NCI-H1694 (cell line): Measurements from ENCODE around the gene DYNLT3.

Source experiments
- DNase-seq: peaks from one replicate; lab custom pipeline; 2025; lab: John Stamatoyannopoulos, UW

DYNLT3 gene, protein sequence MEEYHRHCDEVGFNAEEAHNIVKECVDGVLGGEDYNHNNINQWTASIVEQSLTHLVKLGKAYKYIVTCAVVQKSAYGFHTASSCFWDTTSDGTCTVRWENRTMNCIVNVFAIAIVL

DNA sequence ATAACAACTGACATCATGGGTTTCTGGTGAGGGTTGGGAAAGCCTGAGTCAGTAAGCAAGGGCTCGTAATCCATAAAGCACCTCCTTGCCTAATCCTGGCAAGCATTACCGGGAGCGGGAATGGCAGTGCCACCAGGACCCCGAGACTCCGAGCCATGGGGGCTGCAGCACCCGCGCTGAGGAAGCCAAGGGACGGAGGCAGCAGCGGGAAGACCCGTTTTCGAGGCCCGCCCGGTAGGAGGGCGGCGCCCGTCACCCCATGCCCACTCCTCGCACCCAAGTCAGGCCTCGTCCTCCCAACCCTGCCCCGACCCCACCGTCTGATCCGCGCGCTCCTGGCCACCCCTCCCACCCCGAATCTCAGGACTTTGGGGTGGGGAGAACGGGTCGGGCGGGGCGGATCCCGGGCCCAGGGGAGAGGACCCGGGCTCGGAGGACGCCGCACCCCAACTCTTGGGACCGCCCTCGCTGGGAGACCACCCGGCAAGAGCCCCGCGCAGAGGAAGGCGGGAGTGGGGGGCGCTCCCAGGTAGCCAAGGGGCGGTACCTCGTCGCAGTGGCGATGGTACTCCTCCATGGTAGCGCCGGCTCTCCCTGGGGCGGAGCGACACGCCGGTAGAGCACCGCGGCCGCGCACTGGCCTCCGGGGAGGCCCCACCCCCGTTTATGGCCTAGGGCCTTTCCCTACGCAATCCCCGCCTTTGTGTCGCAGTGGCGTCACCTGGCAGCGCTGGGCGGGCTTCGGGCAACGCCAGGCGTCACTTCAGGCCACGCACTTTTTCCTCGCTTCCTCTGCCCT lies at the start of gene DYNLT3:
TSS of gene DYNLT3 (minus strand) at position 638 of the 799 bp plus-strand sequence. CDS start at position 577, 61 bp downstream.
- peak; percentile 79 for DNase-seq

DNA sequence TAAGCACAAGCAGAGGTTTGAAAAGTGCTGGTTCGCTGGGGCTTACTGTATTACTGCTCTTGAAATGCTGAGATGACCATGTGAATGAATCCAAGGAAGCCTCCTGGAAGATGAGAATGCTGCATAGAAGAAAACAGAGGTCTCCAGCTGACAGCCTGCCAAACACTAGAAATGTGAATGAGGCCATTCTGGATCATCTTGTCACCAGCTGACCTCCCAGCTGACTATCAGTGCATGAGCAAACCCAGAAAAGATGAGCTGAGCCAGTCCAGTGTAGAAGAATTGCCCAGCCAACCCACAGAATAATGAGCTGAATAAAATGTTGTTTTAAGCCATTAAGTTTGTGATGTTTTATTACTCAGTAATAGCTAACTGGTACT lies 49.1 kb upstream of the DYNLT3 start:
- no peak for DNase-seq

DNA sequence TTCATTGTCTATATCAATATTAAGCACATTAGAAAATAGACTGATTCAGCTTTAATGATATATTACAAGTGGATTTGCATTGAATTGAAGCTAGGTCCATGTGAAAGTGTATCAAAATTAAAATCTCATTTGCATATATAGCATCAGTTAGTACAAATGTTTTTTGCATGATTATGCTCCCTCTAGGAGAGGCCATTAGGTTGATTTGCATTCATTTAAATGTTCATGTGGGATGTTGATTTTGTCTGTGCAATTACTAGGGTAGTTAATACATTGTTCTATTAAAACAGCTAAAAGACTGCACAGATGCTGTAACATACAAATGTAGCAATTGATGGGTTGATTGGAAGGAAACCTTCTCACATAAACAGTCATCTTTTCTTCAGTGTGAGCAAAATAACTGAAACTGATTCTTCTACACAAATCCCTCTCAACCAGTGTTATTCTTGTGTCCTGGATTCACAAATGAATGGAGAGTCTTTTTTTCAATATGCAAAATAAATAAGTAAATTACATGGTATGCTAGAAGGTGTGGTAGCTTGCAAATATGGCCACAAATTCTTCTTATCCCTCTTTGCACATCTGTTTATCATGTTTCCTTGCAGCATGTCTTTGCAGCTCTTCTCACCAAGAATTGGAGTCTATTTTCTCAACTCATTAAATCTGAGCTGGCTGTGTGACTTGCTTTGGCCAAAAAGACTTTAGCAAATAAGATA lies 48.6 kb upstream of the DYNLT3 start:
- no peak for DNase-seq

DNA sequence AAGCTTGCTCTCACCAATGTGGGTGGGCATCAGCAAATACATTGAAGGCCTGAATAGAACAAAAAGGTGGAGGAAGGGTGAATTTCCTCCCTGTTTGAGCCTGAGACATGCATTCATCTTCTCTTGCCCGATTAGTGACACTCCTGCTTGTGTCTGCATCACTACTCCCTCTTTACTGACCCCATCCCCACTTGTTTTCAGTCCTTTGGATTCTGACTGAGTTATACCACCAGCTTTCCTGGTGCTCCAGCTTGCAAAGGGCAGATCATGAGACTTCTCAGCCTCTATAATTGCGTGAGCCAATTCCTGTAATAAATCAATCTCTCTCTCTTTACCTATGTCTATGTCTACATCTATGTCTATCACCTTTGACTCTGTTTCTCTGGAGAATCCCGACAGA lies 47.4 kb upstream of the DYNLT3 start:
- no peak for DNase-seq

DNA sequence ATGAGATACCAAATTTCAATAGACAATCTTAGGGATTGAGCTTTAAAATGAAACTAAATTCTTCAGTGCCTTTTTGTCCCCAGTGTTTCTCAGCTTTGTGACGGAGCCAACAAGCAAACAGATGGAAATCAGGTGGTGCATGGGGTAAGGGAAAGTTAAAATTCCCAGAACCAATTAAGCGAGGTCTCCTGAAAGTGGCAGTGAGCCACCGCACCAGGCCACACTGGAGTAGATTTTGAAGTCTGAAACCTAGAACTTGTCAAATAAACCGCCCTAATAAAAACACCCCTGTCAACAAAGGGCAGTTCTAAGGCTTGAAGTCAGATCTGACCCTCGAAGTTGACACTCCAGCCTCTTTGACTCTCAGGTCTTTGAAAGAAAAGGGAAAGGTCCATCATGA lies 40.6 kb upstream of the DYNLT3 start:
- no peak for DNase-seq

DNA sequence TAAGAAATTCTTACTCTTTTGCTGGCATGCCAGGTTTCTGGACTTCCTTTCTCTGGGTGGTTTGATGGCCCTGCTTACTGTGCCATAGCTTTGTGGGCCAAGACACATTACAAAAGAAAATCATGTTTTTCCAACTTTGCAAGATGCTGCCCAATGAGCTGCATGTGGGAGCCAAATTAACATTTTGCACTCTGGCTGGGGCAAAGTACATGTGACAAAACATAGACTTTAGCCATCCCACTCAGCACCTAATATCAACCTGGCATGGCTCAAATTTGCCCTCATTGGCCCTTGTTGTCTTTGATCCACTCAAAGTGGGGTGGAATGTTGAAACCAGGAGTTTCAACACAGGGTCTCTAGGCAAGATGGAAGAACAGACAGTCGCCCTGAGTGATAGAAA lies 40.0 kb upstream of the DYNLT3 start:
- no peak for DNase-seq

DNA sequence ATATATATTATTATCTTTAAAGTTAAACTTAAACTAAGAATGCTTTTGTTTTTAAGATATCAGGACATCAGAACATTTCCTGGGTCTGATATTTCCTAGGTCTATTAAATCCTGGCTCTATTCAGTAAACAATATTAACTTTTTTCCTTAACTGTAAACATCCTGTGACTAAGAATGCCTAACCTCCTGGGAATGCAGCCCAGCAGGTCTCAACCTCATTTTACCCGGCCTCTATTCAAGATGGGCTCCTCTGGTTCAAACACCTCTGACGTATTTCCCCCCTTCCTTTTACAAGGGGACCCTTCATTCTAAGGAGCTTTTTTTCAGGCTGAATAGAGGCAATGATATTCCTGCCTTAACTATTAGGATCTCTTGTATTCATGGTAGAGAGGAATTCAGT lies 35.8 kb upstream of the DYNLT3 start:
- DNase-seq = no peak

DNA sequence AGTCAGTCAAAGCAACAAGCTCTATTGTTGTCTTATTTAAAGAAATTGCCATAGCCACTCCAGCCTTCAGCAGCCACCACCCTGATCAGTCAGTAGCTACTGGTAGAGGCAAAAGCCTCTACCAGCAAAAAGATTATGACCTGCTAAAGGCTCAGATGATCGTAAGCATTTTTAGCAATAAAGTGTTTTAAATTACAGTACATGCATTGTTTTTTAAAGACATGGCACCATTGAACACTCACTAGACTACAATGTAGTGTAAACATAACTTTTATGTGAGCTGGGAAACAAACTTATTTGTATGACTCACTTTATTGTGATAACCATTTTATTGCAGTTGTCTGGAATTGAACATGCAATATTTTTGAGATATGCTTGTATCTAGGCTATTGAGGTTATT lies 32.3 kb upstream of the DYNLT3 start:
- DNase-seq = no peak

DNA sequence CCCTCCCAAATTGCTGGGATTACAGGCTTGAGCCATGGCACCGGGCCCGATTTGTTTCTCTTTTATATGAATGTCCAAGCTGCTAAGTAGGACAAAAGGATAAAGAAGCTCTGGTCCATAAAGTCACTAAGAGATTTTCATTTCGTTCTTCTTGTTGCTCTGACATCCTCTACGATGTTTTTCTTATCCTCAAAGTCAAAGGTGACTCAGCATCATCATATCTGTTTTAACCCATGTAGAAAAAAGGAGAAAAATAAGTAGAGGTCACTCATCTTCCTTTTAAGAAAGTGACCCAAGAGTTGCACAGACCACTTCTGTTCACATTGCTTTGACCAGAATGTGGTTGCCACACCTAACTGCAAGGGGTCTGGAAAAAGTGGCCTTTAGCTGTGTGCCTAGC lies 29.3 kb upstream of the DYNLT3 start:
- no peak for DNase-seq

DNA sequence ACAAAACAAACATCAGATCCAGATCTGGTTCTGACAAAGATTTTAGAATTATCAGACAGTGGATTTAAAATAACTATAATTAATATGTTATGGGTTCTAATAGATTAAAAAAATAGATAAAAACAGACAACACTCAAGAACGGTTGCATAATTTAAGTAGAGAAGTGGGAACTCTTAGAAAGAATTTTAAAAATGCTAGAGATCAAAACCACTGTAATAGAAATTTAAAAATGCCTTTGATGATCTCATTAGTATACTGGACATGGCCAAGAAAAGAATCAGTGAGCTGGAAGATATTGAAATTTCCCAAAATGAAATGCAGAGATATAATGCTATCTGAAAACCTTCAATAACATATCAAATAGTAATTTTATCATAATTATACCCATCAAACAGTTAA lies 28.3 kb upstream of the DYNLT3 start:
- no peak for DNase-seq

DNA sequence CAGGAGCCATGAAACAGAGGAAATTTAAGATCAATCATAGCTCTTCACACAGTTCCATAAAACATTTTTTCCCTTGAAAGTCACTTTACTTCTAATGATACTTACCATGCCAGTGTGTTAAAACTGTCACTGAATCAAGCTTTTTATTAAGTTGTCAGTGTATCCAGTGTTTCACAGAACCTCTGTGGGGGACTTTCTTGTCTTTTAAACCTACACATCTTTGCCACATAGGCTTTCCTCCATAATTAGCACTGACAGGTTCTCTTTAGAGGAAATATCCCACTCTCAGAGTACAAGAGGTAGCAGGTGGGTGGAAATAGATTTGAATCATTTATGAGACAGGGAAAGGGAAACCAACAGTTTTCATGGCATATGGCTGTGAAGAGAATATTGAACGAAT lies 25.8 kb upstream of the DYNLT3 start:
- no peak for DNase-seq

DNA sequence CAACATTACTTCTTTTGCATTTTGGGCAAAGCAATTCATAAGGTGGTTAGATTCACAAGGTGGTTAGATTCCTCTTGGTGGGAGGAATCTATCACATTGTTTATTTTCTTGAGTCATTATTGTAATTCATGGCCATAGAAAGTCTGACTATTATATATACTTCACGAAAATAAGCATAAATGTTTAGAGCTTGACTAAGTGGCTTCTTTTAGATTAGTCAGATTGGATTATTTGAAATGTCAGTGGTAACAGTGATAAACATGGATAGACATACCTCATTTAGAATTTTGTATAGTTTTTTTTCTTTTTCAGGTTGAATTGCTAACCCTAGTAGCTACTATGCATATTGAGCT lies 24.9 kb upstream of the DYNLT3 start:
- no peak for DNase-seq

DNA sequence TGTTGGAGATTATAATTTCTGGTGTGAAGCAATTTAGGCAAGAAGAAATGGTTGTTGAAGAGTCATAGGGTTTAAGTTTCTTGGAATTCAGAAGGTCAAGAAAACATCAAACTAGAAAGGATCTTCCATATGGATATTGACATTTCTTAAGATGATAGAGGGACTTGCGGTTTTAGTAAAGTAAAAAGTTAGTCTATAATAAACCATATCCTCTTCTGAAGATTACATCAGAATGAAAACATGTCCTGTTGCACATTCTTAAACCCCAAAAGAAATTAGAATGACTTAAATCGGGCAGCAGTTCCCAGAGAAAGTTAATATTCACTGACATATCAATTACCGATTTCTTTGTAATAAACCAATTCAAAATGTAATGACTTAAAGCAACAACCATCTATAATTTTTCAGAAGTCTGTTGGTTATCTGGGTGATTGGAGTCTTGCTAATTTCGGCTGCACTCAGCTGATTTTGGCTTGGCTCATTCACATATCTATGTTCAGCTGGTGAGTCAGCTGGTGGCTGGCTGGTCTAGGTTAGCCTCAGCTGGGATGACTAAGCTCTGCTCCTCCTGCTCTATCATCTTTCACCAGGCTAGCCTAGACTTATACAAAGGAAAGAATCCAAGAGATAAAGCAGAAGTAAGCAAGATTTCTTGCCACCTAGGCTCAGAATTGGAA lies 24.4 kb upstream of the DYNLT3 start:
- DNase-seq = no peak

DNA sequence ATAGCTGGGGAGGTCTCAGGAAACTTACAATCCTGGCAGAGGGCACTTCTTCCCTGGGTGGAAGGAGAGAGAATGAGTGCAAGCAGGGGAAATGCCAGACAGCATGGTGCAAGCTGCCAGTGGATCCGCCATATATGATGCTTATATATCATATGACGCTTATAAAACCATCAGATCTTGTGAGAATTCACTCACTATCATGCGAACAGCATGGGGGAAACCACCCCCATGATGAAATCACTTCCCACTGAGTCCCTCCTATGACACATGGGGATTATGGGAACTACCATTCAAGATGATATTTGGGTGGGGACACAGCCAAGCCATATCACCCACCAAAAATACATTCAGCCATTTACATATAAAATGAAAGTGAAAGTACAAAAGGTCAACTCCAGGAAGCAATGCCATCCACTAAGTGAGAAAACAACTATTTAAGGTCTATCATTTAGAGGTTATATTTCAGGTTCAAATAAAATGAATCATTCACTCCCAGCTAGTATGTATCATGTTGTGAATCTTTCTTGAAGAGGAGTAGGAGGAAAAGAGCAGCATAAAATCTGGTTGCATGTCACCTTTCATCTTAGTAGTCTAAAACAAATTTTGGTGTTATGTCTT lies 20.3 kb upstream of the DYNLT3 start:
- DNase-seq = no peak

DNA sequence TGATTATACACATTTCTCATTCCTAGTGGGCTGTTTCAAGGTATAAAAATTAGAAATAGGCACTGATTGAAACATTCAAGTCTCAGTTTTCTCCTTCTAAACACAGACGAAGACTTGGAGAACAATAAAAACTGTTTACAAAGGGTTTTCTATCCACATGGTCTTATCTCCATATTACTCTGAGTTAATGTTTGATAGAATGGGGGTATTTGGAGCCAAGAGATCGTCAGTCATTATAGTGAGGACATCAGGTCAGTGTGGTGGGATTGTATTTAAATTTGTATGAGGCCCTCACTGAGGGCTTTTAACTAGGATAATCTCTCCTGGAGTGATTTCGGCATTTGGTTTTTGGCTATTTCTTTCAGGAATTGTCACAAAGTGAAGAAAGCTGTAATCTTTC lies 16.4 kb upstream of the DYNLT3 start:
- no peak for DNase-seq

DNA sequence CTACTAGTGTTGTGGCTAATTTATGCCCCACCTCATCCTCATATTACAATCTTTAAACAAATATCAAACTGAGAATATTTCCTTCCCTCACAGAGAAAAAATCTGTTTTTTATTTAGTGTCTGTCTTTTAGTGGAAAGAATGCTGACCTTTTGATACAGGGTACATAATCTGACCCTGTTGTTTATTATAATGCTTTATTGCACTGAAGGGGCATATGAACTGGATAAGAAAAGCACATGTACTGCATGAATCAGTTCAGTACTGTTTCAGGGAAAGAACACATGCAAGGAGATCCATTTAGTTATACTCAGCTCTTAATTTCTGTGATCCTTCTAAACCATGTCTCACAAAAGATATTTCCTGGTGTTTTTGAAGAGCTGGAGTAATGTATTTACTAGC lies 15.5 kb upstream of the DYNLT3 start:
- DNase-seq = no peak

DNA sequence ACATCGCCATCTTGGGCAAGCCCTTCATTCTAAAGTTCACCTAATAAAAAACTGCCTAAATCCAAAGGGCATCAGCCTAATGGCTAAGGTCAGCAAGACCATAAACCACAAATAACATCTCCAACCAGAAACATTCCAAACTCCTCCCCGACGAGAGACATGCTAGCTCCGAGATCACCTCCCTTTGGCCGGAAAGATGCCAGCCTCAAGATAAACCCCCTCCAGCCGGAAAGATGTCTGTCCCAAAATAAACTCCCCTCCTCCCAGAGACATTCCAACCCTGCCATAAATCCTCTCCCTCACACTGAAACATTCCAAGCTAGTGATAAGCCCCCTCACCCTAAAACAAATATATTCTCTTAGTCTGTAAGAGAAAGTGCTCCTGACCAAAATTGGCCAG lies 13.3 kb upstream of the DYNLT3 start:
- no peak for DNase-seq

DNA sequence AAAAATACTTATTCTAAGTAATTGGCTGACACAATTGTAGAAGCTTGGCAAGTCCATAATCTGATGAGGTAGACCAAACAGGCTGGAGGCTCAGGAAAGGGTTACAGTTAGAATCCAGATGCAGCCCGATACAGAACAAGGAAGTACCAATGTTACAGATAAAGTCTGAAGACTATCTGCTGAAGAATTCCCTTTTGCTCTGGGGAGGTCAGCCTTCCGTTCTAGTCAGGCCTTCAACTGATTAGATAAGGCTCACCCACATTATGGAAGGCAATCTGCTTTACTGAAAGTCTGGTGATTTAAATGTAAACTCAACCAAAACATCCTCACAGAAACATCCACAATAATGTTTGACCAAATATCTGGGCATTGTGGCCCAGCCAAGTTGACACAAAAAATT lies 7.4 kb upstream of the DYNLT3 start:
- DNase-seq = no peak

DNA sequence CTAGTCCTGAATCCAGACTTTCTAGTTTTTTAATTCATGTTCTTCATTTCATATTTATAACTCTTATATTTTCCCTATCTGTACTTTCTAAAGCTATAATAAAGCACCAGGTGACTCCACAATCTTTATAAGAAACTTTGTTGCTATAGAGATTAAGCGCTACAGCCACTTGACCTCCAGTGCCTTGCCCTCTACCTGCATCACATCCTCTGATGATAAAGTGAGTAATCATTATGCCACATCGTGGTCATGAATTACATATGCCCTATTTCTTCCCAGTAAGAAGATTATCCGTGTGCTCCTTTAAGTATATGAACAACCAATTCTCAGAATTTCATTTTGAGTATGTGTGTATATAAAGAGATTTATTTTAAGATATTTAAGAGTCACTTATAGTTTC lies 6.8 kb upstream of the DYNLT3 start:
- no peak for DNase-seq

DNA sequence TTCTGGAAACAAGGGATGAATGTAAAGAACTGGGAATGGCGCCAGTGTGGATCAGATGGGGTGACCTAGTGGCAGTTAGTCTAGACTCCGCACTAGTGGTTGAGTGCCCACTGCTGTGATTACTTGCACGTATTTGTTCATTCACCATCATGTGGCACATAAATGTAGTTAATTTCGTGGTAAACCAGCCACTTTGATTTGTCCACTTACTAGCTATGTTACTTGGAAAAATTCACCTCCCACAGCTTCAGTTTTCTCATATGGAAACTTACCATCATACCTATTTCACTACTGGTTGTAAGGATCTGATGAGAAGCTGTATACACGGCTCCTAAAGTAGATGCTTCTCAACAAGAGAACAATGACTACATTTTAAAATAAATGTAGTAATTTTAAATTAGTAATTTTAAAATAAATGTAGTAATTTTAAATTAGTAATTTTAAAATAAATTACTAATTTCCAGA lies 394 bp upstream of the DYNLT3 start:
- DNase-seq = no peak

DNA sequence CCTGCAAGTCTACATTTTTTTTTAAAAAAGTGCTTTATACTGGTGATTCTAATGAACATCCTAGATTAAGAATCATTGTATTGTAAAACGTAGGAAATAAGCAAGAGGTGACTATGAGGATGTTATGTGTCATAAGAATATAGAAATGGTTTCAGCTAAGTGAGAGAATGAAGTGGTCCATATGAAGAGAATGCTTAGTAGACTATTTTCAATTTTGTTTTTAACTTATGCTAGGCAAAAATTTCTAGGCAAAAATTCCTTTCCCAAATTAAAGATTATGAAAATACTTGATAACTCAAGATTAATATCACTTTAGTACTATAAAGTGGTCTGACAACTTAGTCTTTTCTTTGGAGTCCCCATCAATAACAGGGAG lies 825 bp downstream of the DYNLT3 start:
- DNase-seq = no peak

DNA sequence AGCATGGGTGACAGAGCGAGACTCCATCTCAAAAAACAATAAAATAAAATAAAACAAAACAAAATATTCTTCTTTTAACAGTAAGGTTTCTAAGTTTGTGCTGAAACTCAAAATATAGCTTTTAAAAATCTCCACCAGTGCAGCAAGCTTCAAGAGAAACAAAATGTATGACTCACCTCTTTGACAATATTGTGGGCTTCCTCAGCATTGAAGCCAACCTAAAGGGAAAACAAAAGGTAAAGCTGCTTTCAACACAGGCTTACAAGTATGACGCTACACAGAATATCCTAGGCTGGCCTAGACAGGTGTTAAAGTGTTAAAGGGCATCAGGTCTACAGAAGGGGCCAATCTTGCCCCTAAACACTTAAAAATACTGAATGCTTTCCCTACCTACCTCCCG lies 1.2 kb downstream of the DYNLT3 start:
- DNase-seq = no peak

DNA sequence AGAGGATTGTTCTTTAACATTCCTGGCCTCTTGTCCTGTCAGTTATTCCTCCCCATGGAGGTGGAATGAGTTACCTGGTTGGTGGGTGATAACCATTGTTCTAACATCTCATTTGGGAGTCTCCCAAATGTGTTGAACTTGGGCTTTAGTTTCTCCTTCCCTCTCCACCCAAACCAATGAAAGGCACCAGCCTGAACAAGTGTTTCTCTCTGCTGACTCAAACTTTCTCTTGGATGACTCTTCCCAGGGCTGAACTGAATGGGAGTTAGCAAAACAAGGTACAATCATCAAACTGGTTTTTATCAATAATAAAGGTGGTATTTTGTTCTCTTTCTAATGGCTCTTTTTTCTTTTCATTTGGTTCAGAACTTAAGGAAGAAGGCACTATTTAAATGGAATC lies 2.7 kb downstream of the DYNLT3 start:
- DNase-seq = no peak
